ENCODE results near the gene BCL11A.

The BCL11A gene

GRCh38 chr2:60414495-60415138, 138.8 kb downstream of the BCL11A start:
- TF ChIP-seq CSDC2 (CRISPR knock-in tag; IDR thresholded peaks at IDR 0.05) (no peak), ISL1 (CRISPR knock-in tag; IDR thresholded peaks at IDR 0.05) (no peak), CREB5 (CRISPR knock-in tag; IDR thresholded peaks at IDR 0.05; ENCODE audit: low read depth) (no peak), RARB (CRISPR knock-in tag; IDR thresholded peaks at IDR 0.05) (no peak), ZNF565 (CRISPR knock-in tag; conservative IDR thresholded peaks at IDR 0.05; ENCODE audit: low read depth) (no peak), TCF4 (CRISPR knock-in tag; IDR thresholded peaks at IDR 0.05; ENCODE audit: borderline replicate concordance) (no peak), ZNF70 (CRISPR knock-in tag; IDR thresholded peaks at IDR 0.05) (no peak), ZFP3 (CRISPR knock-in tag; IDR thresholded peaks at IDR 0.05) (no peak), CSRNP3 (CRISPR knock-in tag; IDR thresholded peaks at IDR 0.05) (no peak), ZFP30 (CRISPR knock-in tag; IDR thresholded peaks at IDR 0.05) (no peak), PATZ1 (CRISPR knock-in tag; IDR thresholded peaks at IDR 0.05; ENCODE audit: borderline replicate concordance) (no peak), ARNTL (CRISPR knock-in tag; IDR thresholded peaks at IDR 0.05; ENCODE audit: borderline replicate concordance, low read depth) (no peak), TOX (CRISPR knock-in tag; IDR thresholded peaks at IDR 0.05; ENCODE audit: borderline replicate concordance) (no peak), TSHZ2 (CRISPR knock-in tag; IDR thresholded peaks at IDR 0.05) (no peak), ESRRG (CRISPR knock-in tag; IDR thresholded peaks at IDR 0.05) (no peak), PPARA (CRISPR knock-in tag; IDR thresholded peaks at IDR 0.05; ENCODE audit: borderline replicate concordance) (no peak), GLIS3 (CRISPR knock-in tag; IDR thresholded peaks at IDR 0.05) (no peak), OSR1 (CRISPR knock-in tag; IDR thresholded peaks at IDR 0.05) (no peak), ZC3H10 (CRISPR knock-in tag; IDR thresholded peaks at IDR 0.05) (no peak)
- ATAC-seq: no peak

- ATAC-seq: no peak
- TF ChIP-seq ISL1 (CRISPR knock-in tag; IDR thresholded peaks at IDR 0.05) (no peak), CSDC2 (CRISPR knock-in tag; IDR thresholded peaks at IDR 0.05) (no peak), TSHZ2 (CRISPR knock-in tag; IDR thresholded peaks at IDR 0.05) (no peak), ZC3H10 (CRISPR knock-in tag; IDR thresholded peaks at IDR 0.05) (no peak), CSRNP3 (CRISPR knock-in tag; IDR thresholded peaks at IDR 0.05) (no peak), GLIS3 (CRISPR knock-in tag; IDR thresholded peaks at IDR 0.05) (no peak), PPARA (CRISPR knock-in tag; IDR thresholded peaks at IDR 0.05; ENCODE audit: borderline replicate concordance) (no peak), ZNF8 (CRISPR knock-in tag; IDR thresholded peaks at IDR 0.05) (no peak), ZFP3 (CRISPR knock-in tag; IDR thresholded peaks at IDR 0.05) (no peak), RARB (CRISPR knock-in tag; IDR thresholded peaks at IDR 0.05) (no peak), ZNF70 (CRISPR knock-in tag; IDR thresholded peaks at IDR 0.05) (no peak), POU6F1 (CRISPR knock-in tag; IDR thresholded peaks at IDR 0.05; ENCODE audit: borderline replicate concordance, low read depth) (no peak), ARNTL (CRISPR knock-in tag; IDR thresholded peaks at IDR 0.05; ENCODE audit: borderline replicate concordance, low read depth) (no peak), OSR1 (CRISPR knock-in tag; IDR thresholded peaks at IDR 0.05) (no peak), BACH2 (CRISPR knock-in tag; IDR thresholded peaks at IDR 0.05; ENCODE audit: borderline replicate concordance) (no peak), ZFP30 (CRISPR knock-in tag; IDR thresholded peaks at IDR 0.05) (no peak), SNAI2 (CRISPR knock-in tag; IDR thresholded peaks at IDR 0.05) (no peak)
Observed at GRCh38 chr2:60413814-60414168, 139.7 kb downstream of the BCL11A start.

Measured in SK-N-SH treated with all-trans-retinoic acid at 6 μM for 48 hours (cell line).